GM12878 (cell line): ENCODE results near the gene ABCA7. TPM values are rescaled to one million over a fixed set of nuclear protein-coding genes. Genes with fewer than 3 reads are reported as not detected.
A peak's percentile ranks its signal among the peaks of the same experiment; 100 is the strongest.

Source experiments
- ATAC-seq: fragments of 200-7000 bp; cut with Tn5 transposase; 3 replicates; pipeline ENCODE4 v1.9.1; 2020; ENCODE audit warnings: mild to moderate bottlenecking, moderate library complexity
- BruUV-seq: library from RNA; stranded (reverse); fragments of 400-500 nt; replicated peaks from 2 replicates; lab custom pipeline; 2021; lab: Mats Ljungman, UMichigan
- CTCF ChIA-PET: fragments of 300-600 bp; sonication (Branson Sonifier 250); formaldehyde crosslinking; extraction: SDS; loops from one replicate; lab custom pipeline; 2021; ENCODE audit warnings: inconsistent platforms; lab: Yijun Ruan, JAX
- POLR2A ChIA-PET: fragments of 350-600 bp; formaldehyde crosslinking; extraction: SDS; loops from one replicate; lab custom pipeline; 2021; ENCODE audit warnings: inconsistent platforms; lab: Charles Lee
- RAD21 ChIA-PET: fragments of 300-600 bp; sonication (Branson Sonifier 250); formaldehyde crosslinking; loops from one replicate; lab custom pipeline; 2023; ENCODE audit warnings: antibody characterized with exemption; ENCODE audit not compliant: unreplicated experiment; lab: Charles Lee
- SMC1A ChIA-PET: fragments of 300-600 bp; sonication (Branson Sonifier 250); formaldehyde crosslinking; loops from one replicate; lab custom pipeline; 2023; ENCODE audit not compliant: unreplicated experiment, uncharacterized antibody; lab: Charles Lee
- DNase-seq: peaks from one replicate; pipeline ENCODE4 v3.0.0-alpha.2; 2011; ENCODE audit warnings: low read depth, low spot score
- FAIRE-seq: peaks from 3 replicates; lab custom pipeline; 2011; peaks lifted over from hg19 to GRCh38; lab: Jason Lieb, UNC
- H2AFZ ChIP-seq: 2 replicates; pipeline ENCODE4 v1.6.0; 2011; ENCODE audit warnings: low read depth, low read length, control low read depth; ENCODE audit not compliant: control insufficient read depth
- H3K27ac ChIP-seq: 2 replicates; pipeline ENCODE4 v1.5.1; 2011; ENCODE audit warnings: control low read depth; ENCODE audit not compliant: control insufficient read depth, insufficient read depth
- H3K27me3 ChIP-seq, 2 experiments: replicated peaks in 1 of 2; 2 replicates each; pipeline versions ENCODE4 v1.6.0 to v1.6.1; 2011; ENCODE audit warnings: low read length in 1 of 2; ENCODE audit not compliant: control insufficient read depth in 2 of 2, insufficient read depth in 2 of 2
- H3K36me3 ChIP-seq, 2 experiments: 2 replicates each; pipeline ENCODE4 v1.5.1; 2011; ENCODE audit warnings: low read length in 1 of 2; ENCODE audit not compliant: control insufficient read depth in 2 of 2, insufficient read depth in 2 of 2
- H3K4me1 ChIP-seq: 2 replicates; pipeline ENCODE4 v1.6.1; 2011; ENCODE audit warnings: mild to moderate bottlenecking, low read length, moderate library complexity, mixed read lengths; ENCODE audit not compliant: control insufficient read depth, insufficient read depth
- H3K4me2 ChIP-seq: 2 replicates; pipeline ENCODE4 v1.6.0; 2011; ENCODE audit warnings: control low read depth; ENCODE audit not compliant: control insufficient read depth, insufficient read depth
- H3K4me3 ChIP-seq: fragments of 200-600 bp; sonication (generic); 2 replicates; pipeline ENCODE4 v1.5.1; 2016
- H3K79me2 ChIP-seq: 2 replicates; pipeline ENCODE4 v1.6.0; 2011; ENCODE audit warnings: low read length; ENCODE audit not compliant: control insufficient read depth, insufficient read depth
- H3K9ac ChIP-seq: 2 replicates; pipeline ENCODE4 v1.8.0; 2011; ENCODE audit warnings: low read length, control low read depth, mixed read lengths; ENCODE audit not compliant: control insufficient read depth, insufficient read depth
- H3K9me3 ChIP-seq: replicated peaks from 3 replicates; pipeline ENCODE4 v1.5.1; 2011; ENCODE audit warnings: mild to moderate bottlenecking, low read length; ENCODE audit not compliant: control insufficient read depth, insufficient read depth
- H4K20me1 ChIP-seq: 2 replicates; pipeline ENCODE4 v1.6.0; 2011; ENCODE audit not compliant: control insufficient read depth, insufficient read depth
- BRCA1 ChIP-seq: IDR thresholded peaks from 2 replicates; pipeline ENCODE4 v1.6.1; 2011; ENCODE audit warnings: low read depth, low read length, improper control_type of control experiment
- CREM ChIP-seq: IDR thresholded peaks from 2 replicates; pipeline ENCODE4 v1.6.1; 2014; ENCODE audit warnings: antibody characterized with exemption, low read depth
- HDGF ChIP-seq: fragments of 450-650 bp; IDR thresholded peaks from 2 replicates; pipeline ENCODE4 v1.6.1; 2016; ENCODE audit warnings: antibody characterized with exemption
- MEF2A ChIP-seq: IDR thresholded peaks from 2 replicates; pipeline ENCODE4 v1.6.1; 2011; ENCODE audit warnings: low read depth, mild to moderate bottlenecking, low read length, moderate library complexity; ENCODE audit not compliant: insufficient read depth
- NFYB ChIP-seq: IDR thresholded peaks from 2 replicates; pipeline ENCODE4 v1.6.1; 2011; ENCODE audit warnings: low read depth, mild to moderate bottlenecking, low read length, improper control_type of control experiment, moderate library complexity; ENCODE audit not compliant: insufficient read depth
- NRF1 ChIP-seq: conservative IDR thresholded peaks from 2 replicates; pipeline ENCODE4 v1.6.1; 2011; ENCODE audit warnings: mild to moderate bottlenecking, low read depth, low read length, improper control_type of control experiment
- POU2F2 ChIP-seq: IDR thresholded peaks from 3 replicates; pipeline ENCODE4 v1.6.1; 2011; ENCODE audit warnings: low read depth, mild to moderate bottlenecking, low read length, borderline replicate concordance
- RCOR1 ChIP-seq: conservative IDR thresholded peaks from 2 replicates; pipeline ENCODE4 v1.6.1; 2012; ENCODE audit warnings: low read depth, low read length, improper control_type of control experiment
- RELA ChIP-seq: fragments of 450-650 bp; IDR thresholded peaks from 2 replicates; pipeline ENCODE4 v1.8.0; 2014; ENCODE audit warnings: borderline replicate concordance; ENCODE audit not compliant: partially characterized antibody
- RUNX3 ChIP-seq: IDR thresholded peaks from 2 replicates; pipeline ENCODE4 v1.6.1; 2012; ENCODE audit warnings: low read length, inconsistent platforms
- SP1 ChIP-seq: IDR thresholded peaks from one replicate; pipeline ENCODE4 v1.6.1; 2011; ENCODE audit warnings: low read depth, low read length
- TARDBP ChIP-seq: IDR thresholded peaks from 2 replicates; pipeline ENCODE4 v1.6.1; 2016; ENCODE audit warnings: borderline replicate concordance
- YBX1 ChIP-seq: fragments of 450-650 bp; IDR thresholded peaks from 2 replicates; pipeline ENCODE4 v1.6.1; 2016; ENCODE audit warnings: antibody characterized with exemption
- WGBS: methylation state at CpG from one replicate; pipeline ENCODE4 v1.1.6; 2016; ENCODE audit warnings: low lambda C conversion rate; ENCODE audit not compliant: insufficient replicate concordance, insufficient coverage; ENCODE audit errors: missing lambda C conversion rate; 5-methylcytosine and 5-hydroxymethylcytosine counted together
- in situ Hi-C: fragments of 300-500 bp; cut with MboI; formaldehyde crosslinking; loops from 9 replicates; pipeline ENCODE4 v1.14.3; 2018; ENCODE audit warnings: mixed read lengths
- intact Hi-C: fragments of 100-400 bp; cut with micrococcal nuclease; formaldehyde crosslinking; loops from one replicate; pipeline ENCODE4 v1.14.2; 2022; ENCODE audit not compliant: unreplicated experiment
- polyA plus RNA-seq, 11 experiments: library from polyadenylated mRNA; depleted of rRNA in 4 of 11; unstranded in 6 of 11; stranded (reverse) in 5 of 11; fragments of >200 nt; fragmentation: Nextera tagmentation in 4 of 11; fragmentation: Illumina TruSeq in 1 of 11; extraction: Ambion mirVana in 4 of 11; extraction: Trizol in 1 of 11; gene quantifications; 1 replicate in 1 of 11; 2 replicates in 10 of 11; pipeline versions ENCODE4 v1.2.1 to v1.2.3, GENCODE V29; 2011 to 2016; ENCODE audit warnings: inconsistent platforms in 2 of 11, missing spikeins in 2 of 11, low read depth in 1 of 11
- total RNA-seq, 4 experiments: library from RNA; depleted of rRNA in 3 of 4; stranded (reverse); fragments of >200 nt in 3 of 4; fragmentation: Illumina TruSeq in 1 of 4; extraction: Trizol in 1 of 4; gene quantifications; 2 replicates each; pipeline versions ENCODE4 v1.2.1 to v1.2.3, GENCODE V29; 2013 to 2021
- TF ChIP-seq, protein P1 (sequence below): fragments of 450-650 bp; IDR thresholded peaks from 2 replicates; pipeline ENCODE4 v1.6.1; 2017; ENCODE audit warnings: low read depth, mild to moderate bottlenecking, moderate library complexity
- TF ChIP-seq, protein P2 (sequence below): fragments of 450-650 bp; IDR thresholded peaks from 2 replicates; pipeline ENCODE4 v1.6.1; 2017; ENCODE audit warnings: borderline replicate concordance
- TF ChIP-seq, protein P3 (sequence below): IDR thresholded peaks from 2 replicates; pipeline ENCODE4 v1.6.1; 2012; ENCODE audit warnings: low read depth, low read length, improper control_type of control experiment
- TF ChIP-seq, protein P4 (sequence below): IDR thresholded peaks from 2 replicates; pipeline ENCODE4 v1.6.1; 2011; ENCODE audit warnings: borderline replicate concordance, low read depth, mild to moderate bottlenecking, moderate library complexity, mixed read lengths, low read length; ENCODE audit not compliant: insufficient read depth; ENCODE audit errors: extremely low read length
- TF ChIP-seq, protein P5 (sequence below): IDR thresholded peaks from 2 replicates; pipeline ENCODE4 v1.6.1; 2012; ENCODE audit warnings: low read depth, low read length, improper control_type of control experiment

Gene ABCA7
- total and polyA plus RNA-seq, 10 of the 15 experiments (the other 5 are each of a cell fraction or from before 2014, with no cell fraction given): 1.0 to 49.5 (median 14.8) TPM

DNA sequence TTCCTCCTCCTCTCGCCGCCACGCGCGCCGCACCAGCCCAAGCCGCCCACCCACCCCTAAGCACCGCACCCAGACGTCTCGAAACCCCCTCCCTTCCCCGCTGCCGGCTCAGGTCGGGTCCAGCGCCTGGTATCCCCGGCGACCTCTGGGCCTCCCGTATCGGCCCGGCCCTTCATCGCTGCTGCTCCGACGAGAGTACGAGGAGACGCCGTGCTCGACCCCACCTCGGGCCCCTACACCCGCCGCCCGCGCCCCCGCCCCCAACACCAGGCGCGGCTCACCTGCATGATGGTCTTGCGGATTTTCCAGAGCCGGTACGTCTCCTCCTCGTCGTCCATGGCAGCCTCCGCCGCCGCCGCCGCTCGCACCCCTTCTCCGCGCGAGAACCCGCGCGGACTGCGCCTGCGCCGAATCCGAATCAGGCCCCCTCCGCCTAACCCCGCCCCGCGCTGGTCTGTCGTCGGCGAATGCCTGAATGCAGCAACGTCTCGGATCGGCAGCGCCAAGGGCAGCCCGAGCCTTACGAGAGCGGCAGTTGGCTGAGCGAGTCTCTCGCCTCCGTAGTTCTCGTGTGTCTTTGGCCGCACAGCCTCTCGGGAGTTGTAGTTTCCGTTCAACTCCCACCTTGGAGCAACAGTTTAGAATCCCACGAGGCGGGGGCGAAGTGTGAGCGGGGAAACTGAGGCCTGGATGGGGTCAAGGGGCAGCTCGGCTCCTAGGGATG is 55.2 kb downstream of the ABCA7 start, which contains the start of gene POLR2E:
TSS of gene POLR2E (minus strand) at position 398 of the 724 bp plus-strand sequence. CDS start at position 338, 60 bp downstream.
- H3K27ac ChIP-seq: peak within 1 kb of the TSS; percentile 74
- peak within 1 kb of the TSS; percentile 93 for H3K4me2 ChIP-seq
- peaks cover 19% of the 10 kb centered on the region for H3K4me1 ChIP-seq
- intact Hi-C loops (no loop called here), in situ Hi-C loops (no loop called here)
- peak within 1 kb of the TSS; percentile 87 for H3K9ac ChIP-seq
- peak; percentile 93 for ATAC-seq
- ChIA-PET RAD21 (interaction anchor here (0.5 to 1.7 kb wide), 4 partner anchors 12 to 67 kb away, joined by 3 to 6 read pairs (median 4); no protein-coding TSS in a partner anchor), SMC1A (interaction anchor here (1.0 kb wide), 1 partner anchor 8 kb away, joined by 4 read pairs; no protein-coding TSS in a partner anchor), POLR2A (interaction anchor here (0.9 to 3.1 kb wide), 5 partner anchors 9 to 75 kb away, joined by 3 to 25 read pairs (median 9); partner anchors contain the start of gene GPX4), CTCF (interaction anchor here (0.6 to 1.4 kb wide), 4 partner anchors 14 to 99 kb away, joined by 3 to 6 read pairs (median 3); no protein-coding TSS in a partner anchor)
- H3K79me2 ChIP-seq: peaks cover 24% of the 10 kb centered on the region
- DNase-seq: peak; percentile 86
- H3K4me3 ChIP-seq: peak within 1 kb of the TSS; percentile 96
- no peaks in the 10 kb centered on the region; the same call in 2 of the 3 replicates for H3K9me3 ChIP-seq
- peak; percentile 97 for FAIRE-seq
- no peaks in the 10 kb centered on the region for H4K20me1 ChIP-seq
- peak within 1 kb of the TSS; percentile 81 for H2AFZ ChIP-seq
- WGBS: under 1% methylated on average over 52 of the region's 81 CpGs
- H3K27me3 ChIP-seq: no peaks in the 10 kb centered on the region
- H3K36me3 ChIP-seq: peaks cover 0 to 14% of the 10 kb centered on the region in 2 experiments; a peak in 3 of 4 replicates
- BruUV-seq: no TSS peak
- TF ChIP-seq RCOR1 (peak; percentile 95), POU2F2 (peak; percentile 40; the same call in 1 of the 3 replicates), RELA (peak; percentile 51), NRF1 (0 out of 2 replicates have a peak, but pooled peaks have one; percentile 22), CREM (peak; percentile 89), BRCA1 (peak; percentile 85), YBX1 (no peak), SP1 (peak; percentile 67), MEF2A (peak; percentile 46; the same call in 1 of the 2 replicates), HDGF (peak; percentile 53; the same call in 1 of the 2 replicates), TARDBP (peak; percentile 47; the same call in 1 of the 2 replicates), NFYB (peak; percentile 13; the same call in 1 of the 2 replicates), RUNX3 (0 out of 2 replicates have a peak, but pooled peaks have one; percentile 9)
- TF ChIP-seq, protein P1, sequence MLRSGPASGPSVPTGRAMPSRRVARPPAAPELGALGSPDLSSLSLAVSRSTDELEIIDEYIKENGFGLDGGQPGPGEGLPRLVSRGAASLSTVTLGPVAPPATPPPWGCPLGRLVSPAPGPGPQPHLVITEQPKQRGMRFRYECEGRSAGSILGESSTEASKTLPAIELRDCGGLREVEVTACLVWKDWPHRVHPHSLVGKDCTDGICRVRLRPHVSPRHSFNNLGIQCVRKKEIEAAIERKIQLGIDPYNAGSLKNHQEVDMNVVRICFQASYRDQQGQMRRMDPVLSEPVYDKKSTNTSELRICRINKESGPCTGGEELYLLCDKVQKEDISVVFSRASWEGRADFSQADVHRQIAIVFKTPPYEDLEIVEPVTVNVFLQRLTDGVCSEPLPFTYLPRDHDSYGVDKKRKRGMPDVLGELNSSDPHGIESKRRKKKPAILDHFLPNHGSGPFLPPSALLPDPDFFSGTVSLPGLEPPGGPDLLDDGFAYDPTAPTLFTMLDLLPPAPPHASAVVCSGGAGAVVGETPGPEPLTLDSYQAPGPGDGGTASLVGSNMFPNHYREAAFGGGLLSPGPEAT: no peak; the same call in 1 of the 2 replicates
- TF ChIP-seq, protein P2, sequence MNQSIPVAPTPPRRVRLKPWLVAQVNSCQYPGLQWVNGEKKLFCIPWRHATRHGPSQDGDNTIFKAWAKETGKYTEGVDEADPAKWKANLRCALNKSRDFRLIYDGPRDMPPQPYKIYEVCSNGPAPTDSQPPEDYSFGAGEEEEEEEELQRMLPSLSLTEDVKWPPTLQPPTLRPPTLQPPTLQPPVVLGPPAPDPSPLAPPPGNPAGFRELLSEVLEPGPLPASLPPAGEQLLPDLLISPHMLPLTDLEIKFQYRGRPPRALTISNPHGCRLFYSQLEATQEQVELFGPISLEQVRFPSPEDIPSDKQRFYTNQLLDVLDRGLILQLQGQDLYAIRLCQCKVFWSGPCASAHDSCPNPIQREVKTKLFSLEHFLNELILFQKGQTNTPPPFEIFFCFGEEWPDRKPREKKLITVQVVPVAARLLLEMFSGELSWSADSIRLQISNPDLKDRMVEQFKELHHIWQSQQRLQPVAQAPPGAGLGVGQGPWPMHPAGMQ: peak; percentile 99
- TF ChIP-seq, protein P3, sequence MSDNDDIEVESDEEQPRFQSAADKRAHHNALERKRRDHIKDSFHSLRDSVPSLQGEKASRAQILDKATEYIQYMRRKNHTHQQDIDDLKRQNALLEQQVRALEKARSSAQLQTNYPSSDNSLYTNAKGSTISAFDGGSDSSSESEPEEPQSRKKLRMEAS: peak; percentile 98
- TF ChIP-seq, protein P4, sequence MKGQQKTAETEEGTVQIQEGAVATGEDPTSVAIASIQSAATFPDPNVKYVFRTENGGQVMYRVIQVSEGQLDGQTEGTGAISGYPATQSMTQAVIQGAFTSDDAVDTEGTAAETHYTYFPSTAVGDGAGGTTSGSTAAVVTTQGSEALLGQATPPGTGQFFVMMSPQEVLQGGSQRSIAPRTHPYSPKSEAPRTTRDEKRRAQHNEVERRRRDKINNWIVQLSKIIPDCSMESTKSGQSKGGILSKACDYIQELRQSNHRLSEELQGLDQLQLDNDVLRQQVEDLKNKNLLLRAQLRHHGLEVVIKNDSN: no peak
- TF ChIP-seq, protein P5, sequence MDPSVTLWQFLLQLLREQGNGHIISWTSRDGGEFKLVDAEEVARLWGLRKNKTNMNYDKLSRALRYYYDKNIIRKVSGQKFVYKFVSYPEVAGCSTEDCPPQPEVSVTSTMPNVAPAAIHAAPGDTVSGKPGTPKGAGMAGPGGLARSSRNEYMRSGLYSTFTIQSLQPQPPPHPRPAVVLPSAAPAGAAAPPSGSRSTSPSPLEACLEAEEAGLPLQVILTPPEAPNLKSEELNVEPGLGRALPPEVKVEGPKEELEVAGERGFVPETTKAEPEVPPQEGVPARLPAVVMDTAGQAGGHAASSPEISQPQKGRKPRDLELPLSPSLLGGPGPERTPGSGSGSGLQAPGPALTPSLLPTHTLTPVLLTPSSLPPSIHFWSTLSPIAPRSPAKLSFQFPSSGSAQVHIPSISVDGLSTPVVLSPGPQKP: no peak
